GM12878 (cell line): ENCODE measurements around the gene SMC3. TPM values are rescaled to one million over a fixed set of nuclear protein-coding genes. Genes with fewer than 3 reads are reported as not detected.

Experiments
- ATAC-seq: fragments of 200-7000 bp; cut with Tn5 transposase; 3 replicates; pipeline ENCODE4 v1.9.1; 2020; ENCODE audit warnings: mild to moderate bottlenecking, moderate library complexity
- BruUV-seq: library from RNA; stranded (reverse); fragments of 400-500 nt; replicated peaks from 2 replicates; lab custom pipeline; 2021; lab: Mats Ljungman, UMichigan
- CTCF ChIA-PET: fragments of 300-600 bp; sonication (Branson Sonifier 250); formaldehyde crosslinking; extraction: SDS; loops from one replicate; lab custom pipeline; 2021; ENCODE audit warnings: inconsistent platforms; lab: Yijun Ruan, JAX
- POLR2A ChIA-PET: fragments of 350-600 bp; formaldehyde crosslinking; extraction: SDS; loops from one replicate; lab custom pipeline; 2021; ENCODE audit warnings: inconsistent platforms; lab: Charles Lee
- RAD21 ChIA-PET: fragments of 300-600 bp; sonication (Branson Sonifier 250); formaldehyde crosslinking; loops from one replicate; lab custom pipeline; 2023; ENCODE audit warnings: antibody characterized with exemption; ENCODE audit not compliant: unreplicated experiment; lab: Charles Lee
- SMC1A ChIA-PET: fragments of 300-600 bp; sonication (Branson Sonifier 250); formaldehyde crosslinking; loops from one replicate; lab custom pipeline; 2023; ENCODE audit not compliant: unreplicated experiment, uncharacterized antibody; lab: Charles Lee
- DNase-seq: peaks from one replicate; pipeline ENCODE4 v3.0.0-alpha.2; 2011; ENCODE audit warnings: low read depth, low spot score
- FAIRE-seq: peaks from 3 replicates; lab custom pipeline; 2011; peaks lifted over from hg19 to GRCh38; lab: Jason Lieb, UNC
- H2AFZ ChIP-seq: 2 replicates; pipeline ENCODE4 v1.6.0; 2011; ENCODE audit warnings: low read depth, low read length, control low read depth; ENCODE audit not compliant: control insufficient read depth
- H3K27ac ChIP-seq: 2 replicates; pipeline ENCODE4 v1.5.1; 2011; ENCODE audit warnings: control low read depth; ENCODE audit not compliant: control insufficient read depth, insufficient read depth
- H3K27me3 ChIP-seq, 2 experiments: replicated peaks in 1 of 2; 2 replicates each; pipeline versions ENCODE4 v1.6.0 to v1.6.1; 2011; ENCODE audit warnings: low read length in 1 of 2; ENCODE audit not compliant: control insufficient read depth in 2 of 2, insufficient read depth in 2 of 2
- H3K36me3 ChIP-seq, 2 experiments: 2 replicates each; pipeline ENCODE4 v1.5.1; 2011; ENCODE audit warnings: low read length in 1 of 2; ENCODE audit not compliant: control insufficient read depth in 2 of 2, insufficient read depth in 2 of 2
- H3K4me1 ChIP-seq: 2 replicates; pipeline ENCODE4 v1.6.1; 2011; ENCODE audit warnings: mild to moderate bottlenecking, low read length, moderate library complexity, mixed read lengths; ENCODE audit not compliant: control insufficient read depth, insufficient read depth
- H3K4me2 ChIP-seq: 2 replicates; pipeline ENCODE4 v1.6.0; 2011; ENCODE audit warnings: control low read depth; ENCODE audit not compliant: control insufficient read depth, insufficient read depth
- H3K4me3 ChIP-seq: fragments of 200-600 bp; sonication (generic); 2 replicates; pipeline ENCODE4 v1.5.1; 2016
- H3K79me2 ChIP-seq: 2 replicates; pipeline ENCODE4 v1.6.0; 2011; ENCODE audit warnings: low read length; ENCODE audit not compliant: control insufficient read depth, insufficient read depth
- H3K9ac ChIP-seq: 2 replicates; pipeline ENCODE4 v1.8.0; 2011; ENCODE audit warnings: low read length, control low read depth, mixed read lengths; ENCODE audit not compliant: control insufficient read depth, insufficient read depth
- H3K9me3 ChIP-seq: replicated peaks from 3 replicates; pipeline ENCODE4 v1.5.1; 2011; ENCODE audit warnings: mild to moderate bottlenecking, low read length; ENCODE audit not compliant: control insufficient read depth, insufficient read depth
- H4K20me1 ChIP-seq: 2 replicates; pipeline ENCODE4 v1.6.0; 2011; ENCODE audit not compliant: control insufficient read depth, insufficient read depth
- ASH2L ChIP-seq: fragments of 300-600, 200-600 bp; sonication (generic); IDR thresholded peaks from 2 replicates; pipeline ENCODE4 v1.6.1; 2017; ENCODE audit warnings: low read depth, mild to moderate bottlenecking, borderline replicate concordance
- BHLHE40 ChIP-seq, 2 experiments: fragments of 450-650 bp in 1 of 2; IDR thresholded peaks; 2 replicates each; pipeline ENCODE4 v1.6.1; 2011 to 2017; ENCODE audit warnings: low read depth in 2 of 2, borderline replicate concordance in 1 of 2, improper control_type of control experiment in 1 of 2, low read length in 1 of 2, mild to moderate bottlenecking in 1 of 2
- CHD2 ChIP-seq: IDR thresholded peaks from 2 replicates; pipeline ENCODE4 v1.6.1; 2011; ENCODE audit warnings: low read depth, low read length, improper control_type of control experiment, borderline replicate concordance
- EGR1 ChIP-seq, 2 experiments: IDR thresholded peaks; 1 replicate in 1 of 2; 2 replicates in 1 of 2; pipeline ENCODE4 v1.6.1; 2011 to 2012; ENCODE audit warnings: low read depth in 2 of 2, low read length in 2 of 2, borderline replicate concordance in 1 of 2, mild to moderate bottlenecking in 1 of 2, moderate library complexity in 1 of 2
- EP300 ChIP-seq, 2 experiments: fragments of 150-350 bp in 1 of 2; IDR thresholded peaks; 2 replicates each; pipeline ENCODE4 v1.6.1; 2011 to 2012; ENCODE audit warnings: low read depth in 2 of 2, low read length in 2 of 2, borderline replicate concordance in 1 of 2, improper control_type of control experiment in 1 of 2, inconsistent platforms in 1 of 2; ENCODE audit not compliant: control insufficient read depth in 1 of 2
- JUND ChIP-seq: IDR thresholded peaks from 2 replicates; pipeline ENCODE4 v1.6.1; 2012; ENCODE audit warnings: low read depth, mild to moderate bottlenecking, low read length, improper control_type of control experiment, moderate library complexity
- NFYB ChIP-seq: IDR thresholded peaks from 2 replicates; pipeline ENCODE4 v1.6.1; 2011; ENCODE audit warnings: low read depth, mild to moderate bottlenecking, low read length, improper control_type of control experiment, moderate library complexity; ENCODE audit not compliant: insufficient read depth
- PML ChIP-seq: IDR thresholded peaks from 2 replicates; pipeline ENCODE4 v1.6.1; 2012; ENCODE audit warnings: low read length, inconsistent platforms
- POLR2A ChIP-seq: IDR thresholded peaks from 2 replicates; pipeline ENCODE4 v1.6.1; 2011; ENCODE audit warnings: low read depth, mild to moderate bottlenecking, low read length
- POLR2AphosphoS2 ChIP-seq: IDR thresholded peaks from 2 replicates; pipeline ENCODE4 v1.6.1; 2011; ENCODE audit warnings: low read depth, mild to moderate bottlenecking, low read length, improper control_type of control experiment, moderate library complexity
- POLR2AphosphoS5 ChIP-seq: IDR thresholded peaks from 2 replicates; pipeline ENCODE4 v1.6.1; 2011; ENCODE audit warnings: mild to moderate bottlenecking, low read length, inconsistent platforms
- POU2F2 ChIP-seq: IDR thresholded peaks from 3 replicates; pipeline ENCODE4 v1.6.1; 2011; ENCODE audit warnings: low read depth, mild to moderate bottlenecking, low read length, borderline replicate concordance
- SMC3 ChIP-seq: IDR thresholded peaks from 2 replicates; pipeline ENCODE4 v1.6.1; 2011; ENCODE audit warnings: low read length, improper control_type of control experiment, borderline replicate concordance
- SREBF1 ChIP-seq: IDR thresholded peaks from 2 replicates; pipeline ENCODE4 v1.6.1; 2012; ENCODE audit warnings: mild to moderate bottlenecking, low read length
- WGBS: methylation state at CpG from one replicate; pipeline ENCODE4 v1.1.6; 2016; ENCODE audit warnings: low lambda C conversion rate; ENCODE audit not compliant: insufficient replicate concordance, insufficient coverage; ENCODE audit errors: missing lambda C conversion rate; 5-methylcytosine and 5-hydroxymethylcytosine counted together
- in situ Hi-C: fragments of 300-500 bp; cut with MboI; formaldehyde crosslinking; loops from 9 replicates; pipeline ENCODE4 v1.14.3; 2018; ENCODE audit warnings: mixed read lengths
- intact Hi-C: fragments of 100-400 bp; cut with micrococcal nuclease; formaldehyde crosslinking; loops from one replicate; pipeline ENCODE4 v1.14.2; 2022; ENCODE audit not compliant: unreplicated experiment
- polyA plus RNA-seq, 11 experiments: library from polyadenylated mRNA; depleted of rRNA in 4 of 11; unstranded in 6 of 11; stranded (reverse) in 5 of 11; fragments of >200 nt; fragmentation: Nextera tagmentation in 4 of 11; fragmentation: Illumina TruSeq in 1 of 11; extraction: Ambion mirVana in 4 of 11; extraction: Trizol in 1 of 11; gene quantifications; 1 replicate in 1 of 11; 2 replicates in 10 of 11; pipeline versions ENCODE4 v1.2.1 to v1.2.3, GENCODE V29; 2011 to 2016; ENCODE audit warnings: inconsistent platforms in 2 of 11, missing spikeins in 2 of 11, low read depth in 1 of 11
- total RNA-seq, 4 experiments: library from RNA; depleted of rRNA in 3 of 4; stranded (reverse); fragments of >200 nt in 3 of 4; fragmentation: Illumina TruSeq in 1 of 4; extraction: Trizol in 1 of 4; gene quantifications; 2 replicates each; pipeline versions ENCODE4 v1.2.1 to v1.2.3, GENCODE V29; 2013 to 2021
- TF ChIP-seq, protein P1 (sequence below): fragments of 150-350 bp; IDR thresholded peaks from 2 replicates; pipeline ENCODE4 v1.6.1; 2014; ENCODE audit warnings: mild to moderate bottlenecking, low read depth, low read length
- TF ChIP-seq, protein P2 (sequence below): IDR thresholded peaks from 2 replicates; pipeline ENCODE4 v1.6.1; 2011; ENCODE audit warnings: low read depth, mild to moderate bottlenecking, low read length, moderate library complexity, borderline replicate concordance; ENCODE audit errors: extremely low read depth
- TF ChIP-seq, protein P3 (sequence below): fragments of 450-650 bp; IDR thresholded peaks from 2 replicates; pipeline ENCODE4 v1.6.1; 2017; ENCODE audit warnings: low read depth, mild to moderate bottlenecking, moderate library complexity
- TF ChIP-seq, protein P4 (sequence below): IDR thresholded peaks from 2 replicates; pipeline ENCODE4 v1.6.1; 2011; ENCODE audit warnings: borderline replicate concordance, low read depth, mild to moderate bottlenecking, moderate library complexity, low read length; ENCODE audit not compliant: insufficient read depth, poor library complexity, severe bottlenecking

The SMC3 gene
- total and polyA plus RNA-seq, 10 of the 15 experiments (the other 5 are each of a cell fraction or from before 2014, with no cell fraction given) = 30.4 to 123 (median 48.3) TPM

DNA sequence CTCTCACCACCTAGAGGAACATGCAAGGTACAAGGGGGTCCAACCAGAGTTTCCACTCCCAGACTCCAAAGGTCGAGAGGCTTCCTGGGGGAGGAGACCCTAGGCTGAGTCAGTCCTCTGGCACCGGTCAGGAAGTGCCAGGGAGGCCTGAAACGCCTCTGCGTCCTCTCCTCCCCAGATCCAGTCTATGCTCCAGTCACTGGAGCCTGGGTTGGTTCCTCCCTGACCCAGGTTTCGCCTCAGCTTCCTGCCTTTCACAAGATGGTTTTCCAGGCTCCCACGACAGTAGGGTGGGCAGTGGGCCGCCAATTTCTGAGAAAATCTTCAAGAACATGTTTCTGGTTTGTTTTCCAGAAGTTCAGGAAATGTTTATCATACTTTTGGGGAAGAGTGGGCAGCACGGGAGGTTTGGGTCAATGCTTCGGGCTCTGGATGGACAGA lies 39.7 kb upstream of the SMC3 start:
- FAIRE-seq (no peak), DNase-seq (no peak)
- Histone ChIP-seq H4K20me1 (no peaks in the 10 kb centered on the region), H2AFZ (no peak overlapping the region), H3K36me3 (no peaks in the 10 kb centered on the region), H3K27me3 (no peaks in the 10 kb centered on the region), H3K4me3 (no peak overlapping the region)
- intact Hi-C loops (no loop called here), in situ Hi-C loops (no loop called here)
- BruUV-seq = no TSS peak
- TF ChIP-seq EP300 (IDR thresholded peaks at IDR 0.05; ENCODE audit: borderline replicate concordance in 1 of 2, control insufficient read depth in 1 of 2, low read depth in 2 of 2, low read length in 2 of 2) (no peak), BHLHE40 (IDR thresholded peaks at IDR 0.05; ENCODE audit: borderline replicate concordance in 1 of 2, low read depth in 2 of 2, low read length in 1 of 2) (no peak), NFYB (no peak), JUND (no peak), POLR2AphosphoS2 (no peak), POU2F2 (no peak), POLR2AphosphoS5 (no peak), PML (no peak), CHD2 (no peak), SREBF1 (no peak), POLR2A (no peak), SMC3 (no peak), EGR1 (IDR thresholded peaks at IDR 0.05; ENCODE audit: borderline replicate concordance in 1 of 2, low read depth in 2 of 2, low read length in 2 of 2) (no peak), ASH2L (no peak)
- TF ChIP-seq, protein P1, sequence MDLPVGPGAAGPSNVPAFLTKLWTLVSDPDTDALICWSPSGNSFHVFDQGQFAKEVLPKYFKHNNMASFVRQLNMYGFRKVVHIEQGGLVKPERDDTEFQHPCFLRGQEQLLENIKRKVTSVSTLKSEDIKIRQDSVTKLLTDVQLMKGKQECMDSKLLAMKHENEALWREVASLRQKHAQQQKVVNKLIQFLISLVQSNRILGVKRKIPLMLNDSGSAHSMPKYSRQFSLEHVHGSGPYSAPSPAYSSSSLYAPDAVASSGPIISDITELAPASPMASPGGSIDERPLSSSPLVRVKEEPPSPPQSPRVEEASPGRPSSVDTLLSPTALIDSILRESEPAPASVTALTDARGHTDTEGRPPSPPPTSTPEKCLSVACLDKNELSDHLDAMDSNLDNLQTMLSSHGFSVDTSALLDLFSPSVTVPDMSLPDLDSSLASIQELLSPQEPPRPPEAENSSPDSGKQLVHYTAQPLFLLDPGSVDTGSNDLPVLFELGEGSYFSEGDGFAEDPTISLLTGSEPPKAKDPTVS = no peak
- TF ChIP-seq, protein P2, sequence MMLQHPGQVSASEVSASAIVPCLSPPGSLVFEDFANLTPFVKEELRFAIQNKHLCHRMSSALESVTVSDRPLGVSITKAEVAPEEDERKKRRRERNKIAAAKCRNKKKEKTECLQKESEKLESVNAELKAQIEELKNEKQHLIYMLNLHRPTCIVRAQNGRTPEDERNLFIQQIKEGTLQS = no peak
- TF ChIP-seq, protein P3, sequence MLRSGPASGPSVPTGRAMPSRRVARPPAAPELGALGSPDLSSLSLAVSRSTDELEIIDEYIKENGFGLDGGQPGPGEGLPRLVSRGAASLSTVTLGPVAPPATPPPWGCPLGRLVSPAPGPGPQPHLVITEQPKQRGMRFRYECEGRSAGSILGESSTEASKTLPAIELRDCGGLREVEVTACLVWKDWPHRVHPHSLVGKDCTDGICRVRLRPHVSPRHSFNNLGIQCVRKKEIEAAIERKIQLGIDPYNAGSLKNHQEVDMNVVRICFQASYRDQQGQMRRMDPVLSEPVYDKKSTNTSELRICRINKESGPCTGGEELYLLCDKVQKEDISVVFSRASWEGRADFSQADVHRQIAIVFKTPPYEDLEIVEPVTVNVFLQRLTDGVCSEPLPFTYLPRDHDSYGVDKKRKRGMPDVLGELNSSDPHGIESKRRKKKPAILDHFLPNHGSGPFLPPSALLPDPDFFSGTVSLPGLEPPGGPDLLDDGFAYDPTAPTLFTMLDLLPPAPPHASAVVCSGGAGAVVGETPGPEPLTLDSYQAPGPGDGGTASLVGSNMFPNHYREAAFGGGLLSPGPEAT = no peak
- TF ChIP-seq, protein P4, sequence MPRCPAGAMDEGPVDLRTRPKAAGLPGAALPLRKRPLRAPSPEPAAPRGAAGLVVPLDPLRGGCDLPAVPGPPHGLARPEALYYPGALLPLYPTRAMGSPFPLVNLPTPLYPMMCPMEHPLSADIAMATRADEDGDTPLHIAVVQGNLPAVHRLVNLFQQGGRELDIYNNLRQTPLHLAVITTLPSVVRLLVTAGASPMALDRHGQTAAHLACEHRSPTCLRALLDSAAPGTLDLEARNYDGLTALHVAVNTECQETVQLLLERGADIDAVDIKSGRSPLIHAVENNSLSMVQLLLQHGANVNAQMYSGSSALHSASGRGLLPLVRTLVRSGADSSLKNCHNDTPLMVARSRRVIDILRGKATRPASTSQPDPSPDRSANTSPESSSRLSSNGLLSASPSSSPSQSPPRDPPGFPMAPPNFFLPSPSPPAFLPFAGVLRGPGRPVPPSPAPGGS = no peak
- TF ChIP-seq, all 136 proteins: peak for 0
- ChIA-PET SMC1A (interaction anchor here (0.9 to 3.6 kb wide), 5 partner anchors 8 to 217 kb away, joined by 3 to 44 read pairs (median 8); no protein-coding TSS in a partner anchor), CTCF (interaction anchor here (0.9 to 1.5 kb wide), 3 partner anchors 19 to 24 kb away, joined by 3 to 4 read pairs (median 4); no protein-coding TSS in a partner anchor), POLR2A (interaction anchor here (1.3 to 3.3 kb wide), 3 partner anchors 24 to 90 kb away, joined by 3 to 23 read pairs (median 4); no protein-coding TSS in a partner anchor), RAD21 (interaction anchor here (1.9 kb wide), 1 partner anchor 27 kb away, joined by 5 read pairs; no protein-coding TSS in a partner anchor)
- Histone ChIP-seq H3K4me2 (no peak overlapping the region), H3K9me3 (no peaks in the 10 kb centered on the region), H3K27ac (no peak overlapping the region), H3K9ac (no peak overlapping the region), H3K79me2 (no peaks in the 10 kb centered on the region), H3K4me1 (peaks cover 24% of the 10 kb centered on the region)
- 98% methylated on average over 9 of the region's 9 CpGs for WGBS
- no peak for ATAC-seq
